Vagina (tissue), 2 donors: ENCODE data around the gene RNF144B.

Experiments
- POLR2A ChIP-seq, 2 donors: fragments of 450-650 bp; IDR thresholded peaks; one replicate each; pipeline ENCODE4 v1.6.1; 2017; ENCODE audit warnings: antibody characterized with exemption in 2 of 2, mild to moderate bottlenecking in 2 of 2, moderate library complexity in 2 of 2
- POLR2AphosphoS5 ChIP-seq, 2 donors: sonication (generic); formaldehyde crosslinking; IDR thresholded peaks; one replicate each; pipeline ENCODE4 v1.9.0; 2017; ENCODE audit warnings: antibody characterized with exemption in 2 of 2, mild to moderate bottlenecking in 2 of 2, low read depth in 1 of 2; ENCODE audit not compliant: insufficient read depth in 1 of 2
- TF ChIP-seq, protein P1 (sequence below), 3 experiments: fragments of 450-650 bp in 2 of 3; fragments of 200-600 bp in 1 of 3; sonication (generic) in 1 of 3; IDR thresholded peaks; one replicate each; pipeline ENCODE4 v1.5.1; 2017 to 2019; ENCODE audit warnings: antibody characterized with exemption in 3 of 3, mild to moderate bottlenecking in 2 of 3, moderate library complexity in 2 of 3

- TF ChIP-seq, protein P1, sequence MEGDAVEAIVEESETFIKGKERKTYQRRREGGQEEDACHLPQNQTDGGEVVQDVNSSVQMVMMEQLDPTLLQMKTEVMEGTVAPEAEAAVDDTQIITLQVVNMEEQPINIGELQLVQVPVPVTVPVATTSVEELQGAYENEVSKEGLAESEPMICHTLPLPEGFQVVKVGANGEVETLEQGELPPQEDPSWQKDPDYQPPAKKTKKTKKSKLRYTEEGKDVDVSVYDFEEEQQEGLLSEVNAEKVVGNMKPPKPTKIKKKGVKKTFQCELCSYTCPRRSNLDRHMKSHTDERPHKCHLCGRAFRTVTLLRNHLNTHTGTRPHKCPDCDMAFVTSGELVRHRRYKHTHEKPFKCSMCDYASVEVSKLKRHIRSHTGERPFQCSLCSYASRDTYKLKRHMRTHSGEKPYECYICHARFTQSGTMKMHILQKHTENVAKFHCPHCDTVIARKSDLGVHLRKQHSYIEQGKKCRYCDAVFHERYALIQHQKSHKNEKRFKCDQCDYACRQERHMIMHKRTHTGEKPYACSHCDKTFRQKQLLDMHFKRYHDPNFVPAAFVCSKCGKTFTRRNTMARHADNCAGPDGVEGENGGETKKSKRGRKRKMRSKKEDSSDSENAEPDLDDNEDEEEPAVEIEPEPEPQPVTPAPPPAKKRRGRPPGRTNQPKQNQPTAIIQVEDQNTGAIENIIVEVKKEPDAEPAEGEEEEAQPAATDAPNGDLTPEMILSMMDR (IDR thresholded peaks at IDR 0.05): no peak
- no peak for TF ChIP-seq POLR2A (IDR thresholded peaks at IDR 0.05)
- TF ChIP-seq POLR2AphosphoS5 (IDR thresholded peaks at IDR 0.05; ENCODE audit: insufficient read depth in 1 of 2, low read depth in 1 of 2): no peak
These were observed 37.1 kb downstream of the RNF144B start for GRCh38 chr6:18424201-18424600.
